ENCODE measurements around the gene ZNF169. TPM values are rescaled to one million over a fixed set of nuclear protein-coding genes. Genes with fewer than 3 reads are reported as not detected.

The ZNF169 gene
- total and polyA plus RNA-seq, 2 donors (not counting 3 experiments of a cell fraction or from before 2014, with no cell fraction given) = 5.4 to 7.7 TPM

GRCh38 chr9:94302426-94302825 is 43.3 kb downstream of the ZNF169 start:
- Histone ChIP-seq H3K9me1 (replicated peaks; ENCODE audit: control insufficient read depth, extremely low read depth, insufficient read depth, low read length) (no peaks in the 10 kb centered on the region), H3K27me3 (ENCODE audit: control insufficient read depth in 2 of 2, insufficient read depth in 2 of 2, low read length in 2 of 2) (no peaks in the 10 kb centered on the region), H3K36me3 (ENCODE audit: control insufficient read depth in 2 of 2, extremely low read depth in 1 of 2, insufficient read depth in 2 of 2, low read length in 2 of 2) (peaks cover 0 to 3% of the 10 kb centered on the region in 2 experiments), H3K4me2 (ENCODE audit: insufficient read depth, low read length) (no peak overlapping the region), H3K4me3 (replicated peaks in 1 of 3; ENCODE audit: insufficient read depth in 1 of 3, low read depth in 1 of 3, low read length in 3 of 3) (no peak overlapping the region), H3K9ac (replicated peaks; ENCODE audit: extremely low read depth, insufficient read depth, low read length) (no peak overlapping the region), H3K9me3 (replicated peaks; ENCODE audit: control insufficient read depth, insufficient read depth, low read length) (no peaks in the 10 kb centered on the region), H3K27ac (ENCODE audit: insufficient read depth, low read depth, low read length) (no peak overlapping the region), H3K4me1 (ENCODE audit: control insufficient read depth, extremely low read depth, insufficient read depth, low read length) (no peaks in the 10 kb centered on the region), H4K20me1 (replicated peaks; ENCODE audit: control insufficient read depth, extremely low read depth, insufficient read depth, low read length) (no peaks in the 10 kb centered on the region), H3K79me2 (ENCODE audit: control insufficient read depth, insufficient read depth, low read length) (no peaks in the 10 kb centered on the region), H2AFZ (ENCODE audit: low read depth, low read length) (no peak overlapping the region)
- intact Hi-C loops (cut with micrococcal nuclease) (no loop called here), dilution Hi-C loops (cut with MboI; ENCODE audit: extremely low pct_ligation_motif_present, low sequenced_read_pairs) (no loop called here)
- CTCF ChIA-PET = no interaction called here
- POLR2A ChIA-PET = no interaction called here
- TF ChIP-seq CTCF (IDR thresholded peaks at IDR 0.05; ENCODE audit: extremely low read depth in 1 of 2, insufficient read depth in 1 of 2, low read depth in 1 of 2, low read length in 2 of 2) = no peak
- TF ChIP-seq POLR2AphosphoS5 (IDR thresholded peaks at IDR 0.05; ENCODE audit: insufficient read depth, low read depth, low read length) = no peak
- no peak for TF ChIP-seq JUN (IDR thresholded peaks at IDR 0.05; ENCODE audit: borderline replicate concordance, insufficient read depth, insufficient read length, low read depth)
- TF ChIP-seq MAX (IDR thresholded peaks at IDR 0.05; ENCODE audit: insufficient read depth, insufficient read length) = no peak
- no peak for TF ChIP-seq MYC (IDR thresholded peaks at IDR 0.05; ENCODE audit: low read depth, low read length)
- no peak for TF ChIP-seq GATA2 (IDR thresholded peaks at IDR 0.05; ENCODE audit: insufficient read depth, insufficient read length, low read depth, low read length)
- TF ChIP-seq EZH2 (IDR thresholded peaks at IDR 0.05; ENCODE audit: borderline replicate concordance, low read depth, low read length, severe bottlenecking) = no peak
- no peak for TF ChIP-seq POLR2A (IDR thresholded peaks at IDR 0.05; ENCODE audit: low read depth, low read length)
- TF ChIP-seq FOS (IDR thresholded peaks at IDR 0.05; ENCODE audit: borderline replicate concordance, insufficient read depth, low read length) = no peak
- no peak for FAIRE-seq
- BruUV-seq (replicated peaks) = no TSS peak
- DNase-seq (ENCODE audit: low read depth, low spot score) = no peak

Measured in endothelial cell of umbilical vein (primary cell).